ENCODE measurements around the gene CERS6. TPM values are rescaled to one million over a fixed set of nuclear protein-coding genes. Genes with fewer than 3 reads are reported as not detected.

The CERS6 gene
- total and polyA plus RNA-seq, 2 of the 8 experiments (the other 6 are each of a cell fraction or from before 2014, with no cell fraction given) = 6.8 to 28.2 TPM

DNA sequence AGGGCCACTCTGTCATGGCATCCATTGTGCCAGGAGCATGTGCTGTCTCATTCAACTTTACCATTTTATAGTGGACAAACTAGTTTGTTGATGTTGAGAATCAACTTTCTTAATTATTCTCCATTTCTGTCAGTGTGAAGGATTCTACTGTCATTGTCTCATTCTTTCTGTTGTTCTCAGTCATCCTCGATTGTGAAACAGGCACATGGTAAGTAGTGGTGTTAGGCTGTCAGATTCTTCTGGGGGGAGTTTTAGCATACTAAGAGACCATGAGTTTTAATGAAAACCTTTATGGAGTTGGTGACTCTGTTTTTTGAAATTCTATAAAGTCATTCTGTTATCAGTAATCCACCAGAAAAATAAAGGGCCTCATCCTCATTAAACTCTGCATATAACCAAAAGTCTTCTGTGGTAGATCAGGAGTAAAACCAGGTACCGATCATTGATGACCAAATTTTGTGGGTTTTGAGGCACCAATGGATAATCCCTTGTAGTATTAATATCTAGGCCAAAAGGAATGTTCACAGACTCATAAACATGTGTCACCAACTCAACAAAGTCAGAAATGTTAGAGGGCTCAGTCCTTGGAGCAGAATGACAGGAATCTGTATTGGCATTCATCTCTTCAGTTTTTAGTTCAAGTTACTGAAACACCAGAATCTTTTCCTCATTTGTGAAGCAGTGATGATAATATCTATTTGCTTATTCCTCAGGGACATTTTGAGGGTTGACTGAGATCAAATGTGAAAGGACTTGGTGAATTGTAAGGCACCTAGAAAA lies 73.2 kb downstream of the CERS6 start (continued):
- TF ChIP-seq SAP30 (IDR thresholded peaks at IDR 0.05; ENCODE audit: insufficient read depth, insufficient replicate concordance, low read length) (no peak), GABPA (IDR thresholded peaks at IDR 0.05; ENCODE audit: borderline replicate concordance, insufficient read depth, low read length) (no peak), CHD1 (IDR thresholded peaks at IDR 0.05; ENCODE audit: low read depth, low read length) (no peak), KDM5A (IDR thresholded peaks at IDR 0.05; ENCODE audit: low read length) (no peak)
- TF ChIP-seq, protein P1, sequence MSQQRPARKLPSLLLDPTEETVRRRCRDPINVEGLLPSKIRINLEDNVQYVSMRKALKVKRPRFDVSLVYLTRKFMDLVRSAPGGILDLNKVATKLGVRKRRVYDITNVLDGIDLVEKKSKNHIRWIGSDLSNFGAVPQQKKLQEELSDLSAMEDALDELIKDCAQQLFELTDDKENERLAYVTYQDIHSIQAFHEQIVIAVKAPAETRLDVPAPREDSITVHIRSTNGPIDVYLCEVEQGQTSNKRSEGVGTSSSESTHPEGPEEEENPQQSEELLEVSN (IDR thresholded peaks at IDR 0.05) = no peak
- TF ChIP-seq, protein P2, sequence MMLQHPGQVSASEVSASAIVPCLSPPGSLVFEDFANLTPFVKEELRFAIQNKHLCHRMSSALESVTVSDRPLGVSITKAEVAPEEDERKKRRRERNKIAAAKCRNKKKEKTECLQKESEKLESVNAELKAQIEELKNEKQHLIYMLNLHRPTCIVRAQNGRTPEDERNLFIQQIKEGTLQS (IDR thresholded peaks at IDR 0.05; ENCODE audit: insufficient read depth, low read depth, low read length) = no peak
